ENCODE data around the gene GEMIN4.

DNA sequence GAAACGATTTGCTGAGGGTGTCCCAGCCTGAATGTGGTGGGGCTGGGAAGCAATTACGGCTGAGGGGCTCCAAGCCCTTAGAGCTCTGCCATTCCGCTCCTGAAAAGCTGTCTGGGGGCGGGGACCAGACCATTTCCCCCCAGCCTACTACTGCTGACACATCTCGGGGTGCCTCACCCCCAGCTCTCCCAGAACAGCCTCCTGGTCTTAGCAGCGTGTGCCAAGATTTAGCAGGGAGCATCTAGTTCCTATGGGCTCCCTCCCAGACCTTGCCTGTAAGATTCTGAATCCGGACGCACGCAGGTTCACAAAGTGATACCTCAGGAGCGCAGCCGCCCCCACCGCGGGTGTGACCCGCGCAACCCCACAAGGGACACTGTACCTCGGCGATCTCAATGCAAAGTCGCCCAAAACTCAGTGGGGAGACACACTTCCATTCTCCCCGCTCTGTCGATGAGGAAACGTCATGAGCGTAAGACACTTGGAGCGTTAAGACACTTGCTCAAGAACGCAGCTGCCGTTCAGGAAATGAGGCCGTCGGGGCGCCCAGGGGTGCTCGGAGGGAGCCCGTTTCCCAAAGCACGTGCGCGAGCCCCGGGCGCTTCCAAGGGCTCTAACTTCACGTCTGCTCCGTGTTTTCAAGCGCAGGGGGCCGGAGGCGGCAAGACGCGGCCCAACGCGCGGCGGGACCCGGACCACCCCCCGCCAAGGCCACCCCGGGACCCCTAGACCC, 629 bp downstream of the GEMIN4 start:
- TF ChIP-seq, protein P1, sequence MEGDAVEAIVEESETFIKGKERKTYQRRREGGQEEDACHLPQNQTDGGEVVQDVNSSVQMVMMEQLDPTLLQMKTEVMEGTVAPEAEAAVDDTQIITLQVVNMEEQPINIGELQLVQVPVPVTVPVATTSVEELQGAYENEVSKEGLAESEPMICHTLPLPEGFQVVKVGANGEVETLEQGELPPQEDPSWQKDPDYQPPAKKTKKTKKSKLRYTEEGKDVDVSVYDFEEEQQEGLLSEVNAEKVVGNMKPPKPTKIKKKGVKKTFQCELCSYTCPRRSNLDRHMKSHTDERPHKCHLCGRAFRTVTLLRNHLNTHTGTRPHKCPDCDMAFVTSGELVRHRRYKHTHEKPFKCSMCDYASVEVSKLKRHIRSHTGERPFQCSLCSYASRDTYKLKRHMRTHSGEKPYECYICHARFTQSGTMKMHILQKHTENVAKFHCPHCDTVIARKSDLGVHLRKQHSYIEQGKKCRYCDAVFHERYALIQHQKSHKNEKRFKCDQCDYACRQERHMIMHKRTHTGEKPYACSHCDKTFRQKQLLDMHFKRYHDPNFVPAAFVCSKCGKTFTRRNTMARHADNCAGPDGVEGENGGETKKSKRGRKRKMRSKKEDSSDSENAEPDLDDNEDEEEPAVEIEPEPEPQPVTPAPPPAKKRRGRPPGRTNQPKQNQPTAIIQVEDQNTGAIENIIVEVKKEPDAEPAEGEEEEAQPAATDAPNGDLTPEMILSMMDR (IDR thresholded peaks at IDR 0.05): no peak
- TF ChIP-seq EZH2phosphoT487 (IDR thresholded peaks at IDR 0.05): no peak

Data from neural progenitor cell (in vitro differentiated cells).